ENCODE data around the gene RBM26. TPM values are rescaled to one million over a fixed set of nuclear protein-coding genes. Genes with fewer than 3 reads are reported as not detected.

Gene RBM26
- total RNA-seq, 1 experiment from 2014 or later: 70.5 TPM

DNA sequence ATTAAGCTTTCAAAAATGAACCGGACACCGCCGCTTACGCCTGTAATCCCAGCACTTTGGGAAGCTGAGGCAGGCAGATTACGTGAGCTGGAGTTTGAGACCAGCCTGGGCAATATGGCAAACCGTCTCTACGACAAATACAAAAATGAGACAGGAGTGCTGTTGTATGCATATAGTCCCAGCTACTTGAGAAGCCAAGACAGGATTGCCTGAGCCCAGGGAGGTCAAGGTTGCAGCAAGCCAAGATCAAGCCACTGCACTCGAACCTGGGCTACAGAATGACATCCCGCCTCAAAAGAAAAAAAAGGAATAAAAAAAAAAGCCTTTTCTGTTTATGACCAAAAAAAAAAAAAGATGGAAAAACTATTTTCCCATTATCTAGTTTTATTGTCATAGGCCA, 96.4 kb downstream of the RBM26 start:
- Histone ChIP-seq H3T11ph (ENCODE audit: low read length) (no peak overlapping the region), H3K56ac (ENCODE audit: insufficient read length, low read depth, low read length) (no peak overlapping the region), H3K18ac (ENCODE audit: insufficient read length, low read depth, low read length) (no peak overlapping the region), H3K4ac (ENCODE audit: low read depth, low read length) (no peak overlapping the region), H3K4me1 (ENCODE audit: insufficient read depth, low read length) (peaks cover 2% of the 10 kb centered on the region; the same call in 1 of the 2 replicates), H2AFZ (ENCODE audit: low read length) (no peak overlapping the region), H3K14ac (ENCODE audit: insufficient read depth, low read length) (no peak overlapping the region), H2BK12ac (ENCODE audit: insufficient read length, low read depth, low read length) (no peak overlapping the region), H3K23me2 (ENCODE audit: insufficient read length, low read depth, low read length, poor library complexity, severe bottlenecking) (no peaks in the 10 kb centered on the region), H2BK5ac (ENCODE audit: insufficient read length, low read length) (no peak overlapping the region), H3K9me3 (ENCODE audit: control insufficient read depth, low read depth, low read length) (no peaks in the 10 kb centered on the region), H2BK120ac (ENCODE audit: low read depth, low read length, poor library complexity, severe bottlenecking) (no peak overlapping the region), H2BK20ac (ENCODE audit: low read depth, low read length, poor library complexity, severe bottlenecking) (no peak overlapping the region), H4K20me1 (ENCODE audit: control insufficient read depth, insufficient read depth, insufficient read length) (no peaks in the 10 kb centered on the region), H3K27me3 (ENCODE audit: insufficient read depth, low read length) (no peaks in the 10 kb centered on the region), H4K5ac (ENCODE audit: insufficient read length, low read depth, low read length) (no peak overlapping the region), H4K8ac (replicated peaks; ENCODE audit: insufficient read length, low read depth, low read length) (no peak overlapping the region), H3K4me2 (ENCODE audit: insufficient read depth, insufficient read length, low read length) (no peak overlapping the region), H3K79me2 (ENCODE audit: insufficient read depth, low read length) (no peaks in the 10 kb centered on the region), H3K9ac (ENCODE audit: extremely low read depth, insufficient read length, low read length) (no peak overlapping the region), H3K27ac (ENCODE audit: insufficient read length, low read depth, low read length) (no peak overlapping the region), H4K91ac (ENCODE audit: insufficient read length, low read depth, low read length) (no peak overlapping the region), H3K79me1 (ENCODE audit: insufficient read depth, low read depth, low read length, poor library complexity, severe bottlenecking) (no peaks in the 10 kb centered on the region), H2BK15ac (ENCODE audit: low read depth, low read length) (no peak overlapping the region), H2AK5ac (ENCODE audit: insufficient read length, low read length) (no peak overlapping the region), H3K23ac (ENCODE audit: insufficient read length, low read depth, low read length) (no peak overlapping the region)
- DNase-seq: no peak
- WGBS (ENCODE audit: extremely low coverage, insufficient read length, low lambda C conversion rate): no CpG with 5 or more reads among the region's 9 CpGs
- TF ChIP-seq, protein P1, sequence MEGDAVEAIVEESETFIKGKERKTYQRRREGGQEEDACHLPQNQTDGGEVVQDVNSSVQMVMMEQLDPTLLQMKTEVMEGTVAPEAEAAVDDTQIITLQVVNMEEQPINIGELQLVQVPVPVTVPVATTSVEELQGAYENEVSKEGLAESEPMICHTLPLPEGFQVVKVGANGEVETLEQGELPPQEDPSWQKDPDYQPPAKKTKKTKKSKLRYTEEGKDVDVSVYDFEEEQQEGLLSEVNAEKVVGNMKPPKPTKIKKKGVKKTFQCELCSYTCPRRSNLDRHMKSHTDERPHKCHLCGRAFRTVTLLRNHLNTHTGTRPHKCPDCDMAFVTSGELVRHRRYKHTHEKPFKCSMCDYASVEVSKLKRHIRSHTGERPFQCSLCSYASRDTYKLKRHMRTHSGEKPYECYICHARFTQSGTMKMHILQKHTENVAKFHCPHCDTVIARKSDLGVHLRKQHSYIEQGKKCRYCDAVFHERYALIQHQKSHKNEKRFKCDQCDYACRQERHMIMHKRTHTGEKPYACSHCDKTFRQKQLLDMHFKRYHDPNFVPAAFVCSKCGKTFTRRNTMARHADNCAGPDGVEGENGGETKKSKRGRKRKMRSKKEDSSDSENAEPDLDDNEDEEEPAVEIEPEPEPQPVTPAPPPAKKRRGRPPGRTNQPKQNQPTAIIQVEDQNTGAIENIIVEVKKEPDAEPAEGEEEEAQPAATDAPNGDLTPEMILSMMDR (conservative IDR thresholded peaks at IDR 0.05): no peak
- Mint-ChIP-seq H3K27me3 (ENCODE audit: low read depth) (no peaks in the 10 kb centered on the region), H3K4me1 (peaks cover 4 to 8% of the 10 kb centered on the region in 2 experiments), H3K36me3 (ENCODE audit: insufficient read depth in 1 of 3, low read depth in 3 of 3) (peaks cover 0 to 5% (median 3%) of the 10 kb centered on the region in 3 experiments; a peak in 3 of 7 replicates), H3K27ac (no peak overlapping the region; a peak in 1 of 7 replicates), H3K9me3 (peaks cover 0 to under 1% of the 10 kb centered on the region in 2 experiments; a peak in 2 of 5 replicates), H3K4me3 (no peak overlapping the region)
